K562 (cell line): ENCODE results near the gene CNGB1. TPM values are rescaled to one million over a fixed set of nuclear protein-coding genes. Genes with fewer than 3 reads are reported as not detected.

Experiments
- MGA ChIP-seq: fragments of 450-650 bp; IDR thresholded peaks from 2 replicates; pipeline ENCODE4 v1.6.1; 2016; ENCODE audit warnings: mild to moderate bottlenecking, moderate library complexity
- polyA plus RNA-seq, 8 experiments: library from polyadenylated mRNA; depleted of rRNA in 4 of 8; stranded (reverse) in 5 of 8; unstranded in 3 of 8; fragments of >200 nt; fragmentation: Nextera tagmentation in 2 of 8; fragmentation: Illumina TruSeq in 1 of 8; extraction: Ambion mirVana in 2 of 8; extraction: Trizol in 1 of 8; gene quantifications; 2 replicates each; pipeline versions ENCODE4 v1.2.1 to v1.2.3, GENCODE V29; 2011 to 2014; ENCODE audit warnings: inconsistent platforms in 1 of 8, missing spikeins in 1 of 8
- total RNA-seq, 7 experiments: library from RNA; depleted of rRNA in 6 of 7; stranded (reverse); fragments of >200 nt in 6 of 7; fragmentation: Illumina TruSeq in 2 of 7; extraction: Trizol in 2 of 7; gene quantifications; 2 replicates each; pipeline versions ENCODE4 v1.2.1 to v1.2.3, GENCODE V29; 2011 to 2021; ENCODE audit warnings: low replicate concordance in 1 of 7

The CNGB1 gene
- total and polyA plus RNA-seq, 9 of the 15 experiments (the other 6 are each of a cell fraction or from before 2014, with no cell fraction given), result not detected

DNA sequence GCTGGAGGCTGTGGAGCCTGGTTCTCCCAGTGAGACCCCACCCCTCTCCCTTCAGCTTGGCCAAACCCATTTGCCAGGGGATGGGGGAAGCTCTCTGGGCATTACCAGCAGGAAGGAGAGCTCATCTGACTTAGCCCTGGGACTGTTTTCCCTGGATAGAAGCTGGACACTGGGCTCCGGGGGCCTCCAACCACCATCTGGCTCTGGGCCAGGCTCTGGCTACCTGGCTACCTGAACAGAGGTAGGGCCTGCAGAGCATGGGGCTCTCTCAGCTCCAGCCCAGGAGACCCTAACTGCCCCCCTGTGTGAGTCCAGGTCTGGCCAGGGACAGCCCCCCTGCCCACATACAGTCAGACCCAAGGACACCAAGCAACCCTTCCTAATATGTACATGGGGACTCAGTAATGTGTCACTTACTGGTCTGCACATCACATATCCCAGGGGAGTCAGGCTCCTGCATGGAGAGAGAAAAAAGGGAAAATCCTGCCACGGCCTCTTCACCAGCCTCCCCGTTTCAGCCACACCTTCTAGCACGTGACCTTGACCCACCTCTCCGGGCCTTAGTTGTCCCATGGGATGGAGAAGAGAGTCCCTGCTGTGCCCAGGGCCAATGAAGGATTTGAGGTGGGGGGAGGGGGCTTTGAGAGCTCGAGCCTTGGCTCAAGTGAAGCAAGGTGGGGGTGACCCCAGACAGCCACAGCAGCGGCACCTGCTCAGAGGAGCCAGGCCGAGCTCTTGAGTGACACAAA lies 13.8 kb downstream of the CNGB1 start (continued):
- TF ChIP-seq MGA, result no peak
